GM21515 (cell line): ENCODE data around the gene TOLLIP.

Experiments used
- ATAC-seq: cut with Tn5 transposase; IDR thresholded peaks from one replicate; pipeline ENCODE4 v1.9.1; 2021; ENCODE audit not compliant: unreplicated experiment

TOLLIP gene

GRCh38 chr11:1233351-1234053 is 75.9 kb downstream of the TOLLIP start:
- no peak for ATAC-seq

DNA sequence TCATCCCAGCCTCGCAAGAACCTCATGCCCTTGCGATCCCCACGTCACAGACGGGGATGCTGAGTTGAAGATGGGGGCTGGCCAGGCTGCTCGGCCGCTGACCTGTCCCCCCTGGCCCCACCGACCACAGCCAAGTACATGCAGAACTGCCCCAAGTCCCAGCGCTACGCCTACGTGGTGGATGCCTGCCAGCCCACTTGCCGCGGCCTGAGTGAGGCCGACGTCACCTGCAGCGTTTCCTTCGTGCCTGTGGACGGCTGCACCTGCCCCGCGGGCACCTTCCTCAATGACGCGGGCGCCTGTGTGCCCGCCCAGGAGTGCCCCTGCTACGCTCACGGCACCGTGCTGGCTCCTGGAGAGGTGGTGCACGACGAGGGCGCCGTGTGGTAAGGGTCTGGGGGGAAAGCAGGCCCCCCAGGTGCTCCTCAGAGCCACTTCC is 76.5 kb downstream of the TOLLIP start:
- no peak for ATAC-seq

DNA sequence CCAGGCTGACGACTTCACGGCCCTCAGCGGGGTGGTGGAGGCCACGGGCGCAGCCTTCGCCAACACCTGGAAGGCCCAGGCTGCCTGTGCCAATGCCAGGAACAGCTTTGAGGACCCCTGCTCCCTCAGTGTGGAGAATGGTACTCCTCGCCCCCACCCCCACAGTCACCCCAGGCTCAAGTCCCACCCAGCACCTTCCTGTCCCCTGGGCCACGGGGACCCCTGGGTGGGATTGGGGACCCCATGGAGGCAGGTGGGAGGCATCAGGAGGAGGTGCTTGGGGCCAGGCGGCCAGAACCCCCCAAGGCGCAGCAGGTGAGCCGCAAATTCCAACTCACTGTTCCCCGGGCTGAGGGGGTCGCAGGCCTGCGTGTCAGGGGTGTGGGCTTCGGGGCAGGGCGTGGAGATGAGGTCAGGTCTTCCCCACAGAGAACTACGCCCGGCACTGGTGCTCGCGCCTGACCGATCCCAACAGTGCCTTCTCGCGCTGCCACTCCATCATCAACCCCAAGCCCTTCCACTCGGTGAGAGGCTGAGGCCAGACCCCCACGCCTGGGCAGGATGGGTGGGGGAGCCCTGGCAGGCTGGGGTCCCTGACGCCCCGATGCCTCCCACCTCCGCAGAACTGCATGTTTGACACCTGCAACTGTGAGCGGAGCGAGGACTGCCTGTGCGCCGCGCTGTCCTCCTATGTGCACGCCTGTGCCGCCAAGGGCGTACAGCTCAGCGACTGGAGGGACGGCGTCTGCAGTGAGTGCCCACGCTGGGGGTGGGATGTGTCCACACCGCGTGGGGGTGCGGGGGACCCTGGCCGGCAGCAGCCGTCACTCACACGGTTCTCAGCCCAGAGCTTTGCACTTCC is 77.2 kb downstream of the TOLLIP start:
- no peak for ATAC-seq

DNA sequence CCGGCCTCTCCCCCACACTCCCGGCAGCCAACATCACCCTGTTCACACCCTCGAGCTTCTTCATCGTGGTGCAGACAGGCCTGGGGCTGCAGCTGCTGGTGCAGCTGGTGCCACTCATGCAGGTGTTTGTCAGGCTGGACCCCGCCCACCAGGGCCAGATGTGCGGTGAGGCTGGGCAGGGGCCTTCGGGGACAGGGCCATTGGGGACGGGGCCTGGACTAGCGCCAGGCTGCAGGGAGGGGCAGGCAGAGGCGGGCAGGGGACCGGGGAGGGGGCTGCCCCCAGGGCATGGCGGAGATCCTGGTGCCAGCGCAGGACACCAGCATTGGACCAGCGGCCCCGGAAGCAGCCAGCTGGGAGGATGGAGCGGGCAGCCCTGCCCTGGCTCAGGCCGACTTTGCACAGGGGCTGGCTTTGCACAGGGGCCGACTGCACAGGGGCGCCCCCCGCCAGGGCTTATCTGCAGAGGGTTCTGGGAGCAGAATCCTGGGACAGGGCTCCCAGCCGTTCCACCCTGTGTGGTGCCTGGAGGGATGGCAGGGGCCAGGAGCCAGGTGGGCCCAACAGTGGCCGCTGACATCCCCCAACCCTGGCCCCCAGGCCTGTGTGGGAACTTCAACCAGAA is 77.9 kb downstream of the TOLLIP start:
- no peak for ATAC-seq

DNA sequence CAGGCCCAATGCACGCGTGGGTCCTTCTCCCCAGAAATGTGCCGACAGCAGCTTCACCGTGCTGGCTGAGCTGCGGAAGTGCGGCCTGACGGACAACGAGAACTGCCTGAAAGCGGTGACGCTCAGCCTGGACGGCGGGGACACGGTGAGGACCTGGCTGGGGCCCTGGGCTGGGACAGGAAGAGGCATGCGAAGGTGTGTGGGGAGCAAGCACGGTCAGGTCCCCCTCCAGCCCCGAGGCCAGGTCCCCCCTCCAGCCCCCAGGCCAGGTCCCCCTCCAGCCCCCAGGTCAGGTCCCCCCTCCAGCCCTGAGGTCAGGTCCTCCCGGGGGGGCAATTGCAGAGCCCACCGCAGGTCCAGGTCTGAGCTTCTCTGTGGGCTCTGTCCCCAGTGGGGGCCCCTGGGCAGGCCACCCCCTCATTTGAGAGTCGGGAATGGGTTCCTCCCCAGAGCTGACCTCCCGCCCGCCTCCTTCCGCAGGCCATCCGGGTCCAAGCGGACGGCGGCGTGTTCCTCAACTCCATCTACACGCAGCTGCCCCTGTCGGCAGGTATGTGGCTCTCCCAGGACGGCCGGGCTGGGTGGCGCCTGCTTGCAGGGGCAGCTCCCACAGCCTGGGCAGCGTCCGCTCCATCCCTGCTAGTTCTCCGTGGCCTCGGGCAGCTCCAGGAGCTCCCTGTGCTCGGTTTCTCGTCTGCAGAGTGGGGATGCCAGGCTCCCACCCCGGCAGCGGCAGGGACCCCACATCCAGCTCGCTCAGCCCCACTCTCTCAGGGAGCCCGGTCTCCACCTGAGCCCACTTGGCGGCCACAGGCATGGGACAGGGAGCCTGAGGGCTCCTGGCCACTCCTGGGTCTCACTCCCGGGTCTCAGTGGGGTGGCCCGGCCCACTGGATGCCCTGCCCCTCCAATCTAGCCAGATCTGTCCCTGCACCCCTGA is 78.7 kb downstream of the TOLLIP start:
- ATAC-seq, result no peak

DNA sequence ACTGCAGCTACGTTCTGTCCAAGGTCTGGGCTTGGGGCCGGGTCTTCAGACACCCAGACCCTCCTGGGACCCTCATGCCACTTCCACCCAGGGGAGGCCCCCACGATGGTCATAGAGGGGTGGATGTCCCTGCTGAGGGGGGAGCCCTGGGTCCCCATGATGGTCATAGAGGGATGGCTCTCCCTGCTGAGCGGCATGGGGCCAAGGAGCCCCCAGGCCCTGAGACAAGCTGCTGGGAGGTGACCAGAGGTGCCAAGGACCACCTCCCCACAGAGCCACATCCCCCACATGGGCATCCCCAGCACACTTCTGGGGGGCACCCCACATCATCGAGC is 79.3 kb downstream of the TOLLIP start:
- ATAC-seq, result no peak

DNA sequence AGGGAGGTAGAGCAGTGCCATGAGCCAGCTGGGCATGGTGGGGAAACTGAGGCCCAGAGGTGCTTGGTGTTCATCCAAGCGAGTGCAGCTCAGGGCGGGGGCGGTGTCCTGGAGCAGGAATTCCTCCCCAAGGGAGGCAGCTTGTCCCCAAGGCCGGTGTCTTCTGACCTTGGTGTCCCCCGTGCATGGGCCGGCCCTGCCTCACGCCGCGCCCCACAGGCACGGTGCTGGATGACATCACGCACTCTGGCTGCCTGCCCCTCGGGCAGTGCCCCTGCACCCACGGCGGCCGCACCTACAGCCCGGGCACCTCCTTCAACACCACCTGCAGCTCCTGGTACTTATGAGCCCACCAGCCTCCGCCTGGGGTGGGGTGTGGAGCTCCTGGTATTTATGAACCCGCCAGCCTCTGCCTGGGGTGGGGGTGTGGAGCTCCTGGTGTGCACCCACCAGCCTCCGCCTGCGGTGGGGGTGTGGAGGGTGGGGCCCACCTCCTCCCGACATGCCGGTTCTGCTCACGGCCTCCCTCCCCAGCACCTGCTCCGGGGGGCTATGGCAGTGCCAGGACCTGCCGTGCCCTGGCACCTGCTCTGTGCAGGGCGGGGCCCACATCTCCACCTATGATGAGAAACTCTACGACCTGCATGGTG is 79.8 kb downstream of the TOLLIP start:
- ATAC-seq, result no peak

DNA sequence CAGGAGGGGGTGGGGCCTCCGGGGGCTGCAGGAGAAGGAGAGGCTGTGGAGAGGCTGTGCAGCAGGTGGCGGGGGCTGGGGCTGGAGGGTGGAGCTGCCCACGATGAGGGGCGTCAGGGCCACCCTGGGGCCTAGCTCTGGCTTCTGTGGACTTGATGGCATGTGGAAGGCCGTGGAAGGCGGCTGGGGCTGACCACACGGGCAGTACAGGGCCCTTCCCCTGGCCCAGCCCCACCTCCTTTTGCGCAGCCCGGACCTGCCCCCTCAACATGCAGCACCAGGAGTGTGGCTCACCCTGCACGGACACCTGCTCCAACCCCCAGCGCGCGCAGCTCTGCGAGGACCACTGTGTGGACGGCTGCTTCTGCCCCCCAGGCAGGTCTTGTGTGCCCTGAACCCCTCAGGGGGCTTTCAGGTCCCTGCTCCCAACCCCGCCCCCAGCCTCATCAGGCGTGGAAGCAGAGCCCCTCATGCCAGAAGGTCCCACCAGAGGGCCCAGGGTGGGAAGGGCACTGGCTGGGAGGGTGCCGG is 80.4 kb downstream of the TOLLIP start:
- ATAC-seq, result no peak

DNA sequence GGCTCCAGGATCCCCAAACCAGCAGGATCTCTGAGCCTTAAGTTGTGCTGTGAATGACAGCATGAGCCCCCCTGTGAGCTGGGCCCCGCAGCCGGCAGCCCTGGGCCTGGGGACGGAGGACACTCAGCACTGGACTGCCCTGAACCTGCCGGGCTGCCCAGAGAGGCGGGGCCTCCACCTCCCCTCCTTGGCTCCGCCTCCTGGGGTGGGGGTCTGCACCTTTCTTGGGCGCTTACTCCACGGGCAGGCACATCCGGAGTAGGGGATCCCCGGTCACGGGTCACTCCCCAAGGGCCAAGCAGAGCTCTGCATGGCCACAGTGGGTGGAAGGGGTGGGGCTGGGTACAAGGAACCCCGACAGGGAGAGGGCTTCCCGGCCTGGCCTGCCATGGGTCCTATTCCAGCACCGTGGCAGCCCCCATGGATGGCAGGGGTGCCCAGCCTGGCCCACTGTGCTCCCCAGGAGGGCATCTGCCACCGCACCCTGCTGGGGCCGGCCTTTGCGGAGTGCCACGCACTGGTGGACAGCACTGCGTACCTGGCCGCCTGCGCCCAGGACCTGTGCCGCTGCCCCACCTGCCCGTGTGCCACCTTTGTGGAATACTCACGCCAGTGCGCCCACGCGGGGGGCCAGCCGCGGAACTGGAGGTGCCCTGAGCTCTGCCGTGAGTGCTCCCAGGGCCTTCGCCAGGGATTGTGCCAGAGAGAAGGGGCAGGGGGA is 81.2 kb downstream of the TOLLIP start:
- ATAC-seq, result no peak

DNA sequence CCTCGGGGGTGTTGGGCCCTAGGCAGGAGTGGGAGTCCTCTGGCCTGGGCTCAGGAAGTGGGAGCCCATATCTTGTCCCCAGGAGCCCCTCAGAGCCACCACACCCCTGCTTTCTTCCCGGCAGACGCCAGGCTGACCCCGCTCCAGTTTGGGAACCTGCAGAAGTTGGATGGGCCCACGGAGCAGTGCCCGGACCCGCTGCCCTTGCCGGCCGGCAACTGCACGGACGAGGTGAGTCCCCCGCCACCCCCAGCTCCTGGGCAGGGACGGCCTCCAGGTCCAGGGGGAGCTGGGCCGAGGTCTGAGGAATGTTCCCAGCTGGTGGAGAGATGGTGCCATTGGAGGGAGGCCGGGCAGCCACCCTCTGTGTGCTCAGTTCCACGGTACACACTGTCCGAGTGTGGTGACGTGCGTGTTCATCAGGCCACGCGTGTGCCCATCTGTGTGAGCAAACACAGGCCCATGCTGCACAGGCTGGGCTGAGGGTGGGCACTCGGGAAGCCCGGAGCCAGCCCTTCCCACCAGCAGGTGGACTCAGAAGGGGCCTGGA is 81.8 kb downstream of the TOLLIP start:
- ATAC-seq, result no peak

DNA sequence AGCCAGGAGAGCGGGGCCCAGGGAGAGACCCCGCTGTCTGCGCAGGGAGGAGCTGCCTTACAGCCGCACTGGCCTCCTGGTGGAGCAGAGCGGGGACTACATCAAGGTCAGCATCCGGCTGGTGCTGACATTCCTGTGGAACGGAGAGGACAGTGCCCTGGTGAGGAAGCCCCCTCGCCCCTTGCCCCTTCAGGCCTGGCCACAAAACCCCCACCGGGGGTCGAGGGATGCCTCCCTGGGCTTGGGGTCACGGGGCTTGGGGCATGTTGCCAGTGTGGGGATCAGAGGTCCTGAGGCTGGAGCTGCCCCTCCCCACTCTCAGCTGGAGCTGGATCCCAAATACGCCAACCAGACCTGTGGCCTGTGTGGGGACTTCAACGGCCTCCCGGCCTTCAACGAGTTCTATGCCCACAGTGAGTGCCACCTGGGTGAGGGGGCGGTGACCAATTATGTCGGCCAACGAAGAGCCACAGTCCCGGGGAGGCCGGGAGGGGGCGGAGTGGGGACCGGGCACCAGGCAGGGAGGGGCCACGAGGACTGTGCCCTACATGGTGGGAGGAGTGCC is 82.4 kb downstream of the TOLLIP start:
- no peak for ATAC-seq

- no peak for ATAC-seq
Measured at GRCh38 chr11:1226226-1226985, 83.0 kb downstream of the TOLLIP start.

DNA sequence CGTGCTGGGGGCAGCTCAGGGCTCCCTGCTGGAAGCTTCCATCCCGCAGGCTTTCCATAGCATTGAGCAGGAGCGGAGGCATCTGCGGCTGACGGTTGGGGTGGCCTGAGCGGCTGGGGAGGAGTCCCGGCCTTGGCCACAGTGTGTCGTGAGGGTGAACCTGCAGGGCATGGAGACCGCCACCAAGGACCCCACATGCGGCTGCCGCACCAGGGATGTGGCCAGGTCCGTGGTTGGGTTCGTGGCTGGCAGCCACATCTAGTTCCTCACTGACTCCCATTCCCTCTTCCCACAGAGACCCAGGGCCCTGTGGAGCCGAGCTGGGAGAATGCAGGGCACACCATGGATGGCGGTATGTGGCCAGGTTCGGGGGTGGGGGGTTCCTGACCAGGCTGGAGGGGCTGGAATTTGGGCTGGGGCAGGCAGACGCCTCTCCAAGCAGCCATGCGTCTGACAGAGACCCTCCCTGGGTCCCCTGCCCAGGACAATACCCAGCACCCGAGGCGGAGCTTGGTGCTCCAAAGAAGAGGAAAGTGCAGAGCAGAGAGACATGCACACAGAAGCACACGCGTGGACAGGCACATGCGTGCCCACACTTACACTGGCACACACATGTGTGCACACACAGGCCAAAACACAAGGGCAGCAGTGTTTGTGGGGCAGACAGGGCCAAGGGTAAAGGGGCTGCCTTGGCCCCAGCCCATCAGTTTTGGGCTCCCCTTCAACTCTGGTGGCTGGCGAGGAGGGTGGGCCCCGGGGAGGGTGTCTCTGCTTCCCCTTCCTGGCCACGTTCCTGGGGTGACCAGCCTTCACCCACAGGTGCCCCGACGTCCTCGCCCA is 83.8 kb downstream of the TOLLIP start:
- no peak for ATAC-seq

- ATAC-seq, result no peak
Measured at GRCh38 chr11:1224491-1225385, 84.7 kb downstream of the TOLLIP start.
